Calu3 (cell line): ENCODE measurements around the gene FGF5. TPM values are rescaled to one million over a fixed set of nuclear protein-coding genes. Genes with fewer than 3 reads are reported as not detected.

Experiments used
- BruUV-seq: library from RNA; stranded (reverse); fragments of 400-500 nt; replicated peaks from 2 replicates; lab custom pipeline; 2021; lab: Mats Ljungman, UMichigan
- CTCF ChIA-PET: fragments of 300-600 bp; sonication (Branson Sonifier 250); formaldehyde crosslinking; loops from one replicate; lab custom pipeline; 2022; ENCODE audit warnings: antibody characterized with exemption; lab: Charles Lee
- DNase-seq: peaks from one replicate; pipeline ENCODE4 v3.0.0; 2022
- H3K27ac Mint-ChIP-seq: one replicate; pipeline ENCODE4 v1.8.0; 2022; ENCODE audit warnings: mixed read lengths; ENCODE audit not compliant: unreplicated experiment
- H3K27me3 Mint-ChIP-seq: one replicate; pipeline ENCODE4 v1.8.0; 2022; ENCODE audit warnings: mixed read lengths; ENCODE audit not compliant: unreplicated experiment
- H3K36me3 Mint-ChIP-seq: one replicate; pipeline ENCODE4 v1.8.0; 2022; ENCODE audit warnings: mild to moderate bottlenecking, moderate library complexity, mixed read lengths; ENCODE audit not compliant: insufficient read depth, unreplicated experiment
- H3K4me1 Mint-ChIP-seq: one replicate; pipeline ENCODE4 v1.8.0; 2022; ENCODE audit warnings: mild to moderate bottlenecking, low read depth, mixed read lengths; ENCODE audit not compliant: unreplicated experiment
- H3K4me3 Mint-ChIP-seq: one replicate; pipeline ENCODE4 v1.8.0; 2022; ENCODE audit warnings: mild to moderate bottlenecking, low read depth, moderate library complexity, mixed read lengths; ENCODE audit not compliant: unreplicated experiment
- H3K9me3 Mint-ChIP-seq: one replicate; pipeline ENCODE4 v1.8.0; 2022; ENCODE audit warnings: low read depth, mixed read lengths; ENCODE audit not compliant: unreplicated experiment
- intact Hi-C: fragments of 100-400 bp; cut with micrococcal nuclease; formaldehyde crosslinking; loops from one replicate; pipeline ENCODE4 v1.10.0; 2022; ENCODE audit not compliant: unreplicated experiment
- total RNA-seq: library from RNA; stranded (reverse); gene quantifications from 2 replicates; pipeline ENCODE4 v1.2.3, GENCODE V29; 2022
- TF ChIP-seq, protein P1 (sequence below): fragments of 200-600 bp; IDR thresholded peaks from one replicate; pipeline ENCODE4 v1.8.0; 2022; ENCODE audit warnings: antibody characterized with exemption; ENCODE audit not compliant: unreplicated experiment

The FGF5 gene
- total RNA-seq, 1 experiment from 2014 or later, result 0.50 TPM

DNA sequence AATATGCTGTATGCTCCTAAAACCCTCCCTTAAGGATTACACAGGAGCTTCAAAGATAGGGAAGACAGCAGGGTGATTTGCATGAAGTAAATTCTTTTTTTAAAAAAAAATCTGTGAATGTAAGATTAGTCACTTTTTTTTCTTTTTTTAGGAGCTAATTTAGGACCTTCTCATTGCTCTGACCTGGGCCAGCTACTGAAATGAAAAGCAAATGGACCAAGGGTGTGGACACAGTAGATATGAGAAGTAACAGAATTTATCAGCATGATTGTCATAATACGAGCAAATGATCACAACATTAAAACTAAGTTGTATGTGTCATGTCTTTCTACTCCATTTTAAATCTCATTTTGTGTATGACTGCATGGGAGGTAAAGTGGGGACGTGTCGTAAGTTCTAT, 6.6 kb upstream of the FGF5 start:
- TF ChIP-seq, protein P1, sequence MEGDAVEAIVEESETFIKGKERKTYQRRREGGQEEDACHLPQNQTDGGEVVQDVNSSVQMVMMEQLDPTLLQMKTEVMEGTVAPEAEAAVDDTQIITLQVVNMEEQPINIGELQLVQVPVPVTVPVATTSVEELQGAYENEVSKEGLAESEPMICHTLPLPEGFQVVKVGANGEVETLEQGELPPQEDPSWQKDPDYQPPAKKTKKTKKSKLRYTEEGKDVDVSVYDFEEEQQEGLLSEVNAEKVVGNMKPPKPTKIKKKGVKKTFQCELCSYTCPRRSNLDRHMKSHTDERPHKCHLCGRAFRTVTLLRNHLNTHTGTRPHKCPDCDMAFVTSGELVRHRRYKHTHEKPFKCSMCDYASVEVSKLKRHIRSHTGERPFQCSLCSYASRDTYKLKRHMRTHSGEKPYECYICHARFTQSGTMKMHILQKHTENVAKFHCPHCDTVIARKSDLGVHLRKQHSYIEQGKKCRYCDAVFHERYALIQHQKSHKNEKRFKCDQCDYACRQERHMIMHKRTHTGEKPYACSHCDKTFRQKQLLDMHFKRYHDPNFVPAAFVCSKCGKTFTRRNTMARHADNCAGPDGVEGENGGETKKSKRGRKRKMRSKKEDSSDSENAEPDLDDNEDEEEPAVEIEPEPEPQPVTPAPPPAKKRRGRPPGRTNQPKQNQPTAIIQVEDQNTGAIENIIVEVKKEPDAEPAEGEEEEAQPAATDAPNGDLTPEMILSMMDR, result no peak
- H3K4me1 Mint-ChIP-seq, result no peaks in the 10 kb centered on the region
- no peaks in the 10 kb centered on the region for H3K27me3 Mint-ChIP-seq
- no peaks in the 10 kb centered on the region for H3K36me3 Mint-ChIP-seq
- no peaks in the 10 kb centered on the region for H3K9me3 Mint-ChIP-seq
- no TSS peak for BruUV-seq
- no peak overlapping the region for H3K4me3 Mint-ChIP-seq
- no peak overlapping the region for H3K27ac Mint-ChIP-seq
- no peak for DNase-seq
- CTCF ChIA-PET, result no interaction called here
- intact Hi-C loops, result no loop called here

DNA sequence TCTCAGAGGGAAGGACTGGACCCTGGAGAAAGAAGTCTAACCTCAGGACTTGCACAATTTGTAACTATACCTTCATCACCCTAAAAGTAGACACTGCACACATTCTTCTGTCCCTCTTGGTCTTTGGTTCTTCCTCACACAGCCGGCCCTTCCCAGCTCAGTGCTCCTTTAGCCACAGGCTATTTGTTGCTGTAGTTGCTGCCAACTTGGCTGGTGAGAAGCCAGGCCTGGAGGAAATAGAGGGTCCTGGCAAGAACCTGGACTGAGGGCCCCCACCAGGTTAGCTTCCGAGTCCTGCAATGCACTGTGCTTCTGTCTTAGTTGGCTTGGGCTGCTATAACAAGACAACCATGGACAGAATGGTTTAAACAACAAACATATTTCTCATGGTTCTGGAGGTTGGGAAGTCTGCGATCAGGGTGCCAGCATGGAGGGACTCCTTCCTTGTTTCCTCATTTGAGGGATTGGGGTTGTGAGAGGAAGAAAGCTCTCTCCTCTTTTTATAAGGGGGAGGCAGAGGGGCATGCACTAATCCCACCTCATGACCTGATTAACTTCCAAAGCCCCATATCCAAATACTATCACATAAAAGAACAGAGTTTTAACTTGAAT, 4.4 kb upstream of the FGF5 start:
- H3K27me3 Mint-ChIP-seq, result peaks cover 11% of the 10 kb centered on the region

DNA sequence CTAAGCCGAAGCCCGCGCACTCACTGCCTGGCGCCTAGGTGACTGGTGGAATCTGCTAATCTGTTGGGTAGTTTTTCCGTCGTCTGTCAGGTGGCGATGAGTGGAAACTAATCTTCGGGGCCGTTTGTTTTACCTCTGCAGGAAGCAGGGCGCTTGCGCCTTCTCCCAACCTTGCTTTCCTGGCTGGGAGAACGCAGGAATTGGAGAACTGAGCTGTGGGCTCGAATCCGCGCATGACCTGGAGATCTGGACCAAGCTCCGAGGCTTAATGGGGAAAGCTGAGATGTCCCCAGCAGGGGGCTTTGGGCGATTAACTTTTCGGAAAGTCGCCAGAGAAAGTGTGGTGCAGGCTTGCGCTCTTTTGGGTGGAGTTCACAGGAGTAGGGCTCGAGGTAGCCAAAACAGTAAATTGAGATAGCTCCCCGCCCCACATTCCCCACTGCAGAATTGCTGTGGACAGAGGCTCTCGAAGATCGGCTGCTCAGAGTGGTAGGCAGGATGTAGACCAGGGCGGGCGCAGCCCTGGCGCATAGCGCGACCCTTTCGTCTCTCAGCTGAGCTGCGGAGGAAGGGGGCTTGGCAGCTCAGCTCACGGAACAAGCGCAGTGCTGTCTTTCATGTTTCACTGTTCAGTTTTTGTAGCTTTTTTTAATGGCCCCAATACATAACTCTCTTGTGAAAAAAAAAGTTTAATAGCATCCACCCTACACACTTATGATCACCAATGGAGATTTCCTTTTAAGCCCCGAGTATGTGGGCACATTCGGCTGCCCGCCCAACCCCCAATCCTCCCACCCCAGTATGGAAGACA, 2.7 kb upstream of the FGF5 start:
- Mint-ChIP-seq H3K27me3 (peaks cover 19% of the 10 kb centered on the region), H3K9me3 (no peaks in the 10 kb centered on the region), H3K36me3 (peaks cover 16% of the 10 kb centered on the region), H3K4me3 (no peak overlapping the region), H3K27ac (no peak overlapping the region), H3K4me1 (no peaks in the 10 kb centered on the region)
- TF ChIP-seq, protein P1, result no peak
- CTCF ChIA-PET, result no interaction called here
- intact Hi-C loops, result no loop called here
- no TSS peak for BruUV-seq
- DNase-seq, result no peak

More for the DNA sequence above, 4.4 kb upstream of the FGF5 start:
- no peak for DNase-seq
- CTCF ChIA-PET, result no interaction called here
- Mint-ChIP-seq H3K9me3 (no peaks in the 10 kb centered on the region), H3K4me3 (no peak overlapping the region), H3K36me3 (peaks cover 16% of the 10 kb centered on the region), H3K4me1 (no peaks in the 10 kb centered on the region), H3K27ac (no peak overlapping the region)
- intact Hi-C loops, result no loop called here
- TF ChIP-seq, protein P1, result no peak
- BruUV-seq, result no TSS peak

DNA sequence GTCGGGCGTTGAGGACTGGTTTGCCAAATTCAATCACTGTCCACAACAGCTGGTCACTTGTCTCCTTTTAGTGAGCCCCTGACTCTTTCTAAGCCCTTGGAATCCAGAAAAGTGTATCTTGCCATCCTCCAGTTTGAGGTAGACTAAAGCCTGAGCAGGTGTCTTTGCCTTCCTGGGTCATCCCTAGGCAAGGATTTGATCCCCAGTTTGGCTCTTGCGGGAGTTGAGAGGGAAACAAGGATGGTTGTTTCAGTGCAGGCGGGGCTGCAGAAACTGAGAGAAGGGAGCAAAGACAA, 2.2 kb upstream of the FGF5 start:
- TF ChIP-seq, protein P1, result no peak
- DNase-seq, result no peak
- intact Hi-C loops, result no loop called here
- no peak overlapping the region for H3K4me3 Mint-ChIP-seq
- H3K4me1 Mint-ChIP-seq, result no peaks in the 10 kb centered on the region
- H3K36me3 Mint-ChIP-seq, result peaks cover 16% of the 10 kb centered on the region
- CTCF ChIA-PET, result no interaction called here
- H3K9me3 Mint-ChIP-seq, result no peaks in the 10 kb centered on the region
- no peak overlapping the region for H3K27ac Mint-ChIP-seq
- peaks cover 19% of the 10 kb centered on the region for H3K27me3 Mint-ChIP-seq
- no TSS peak for BruUV-seq
